Esophagus squamous epithelium (tissue), 4 donors: ENCODE data around the gene TBC1D5. TPM values are rescaled to one million over a fixed set of nuclear protein-coding genes. Genes with fewer than 3 reads are reported as not detected.

Source experiments
- small RNA-seq, 4 donors: library from RNA; depleted of rRNA; stranded (forward); fragments of <200 nt; gene quantifications; one replicate each; pipeline ENCODE3, GENCODE V24; 2016
- total RNA-seq, 4 donors: library from RNA; depleted of rRNA; stranded (reverse); fragments of >200 nt; gene quantifications; one replicate each; pipeline ENCODE4 v1.1.0, GENCODE V29; 2016

Gene TBC1D5
- total RNA-seq, 4 donors from 2014 or later: 32.8 to 56.1 (median 39.9) TPM

Small RNA genes lying within 50 kb of the gene (small RNA-seq; reads per million reads assigned to genes)
- gene AC104451.1 (0 reads per million in 4 donors), gene RNU7-10P (0 reads per million in 4 donors)
